Measurements from ENCODE around the gene KLHL36.

The KLHL36 gene

GRCh38 chr16:84648595-84649510, 542 bp downstream of the KLHL36 start:
- DNase-seq, result peak; percentile 62

GRCh38 chr16:84649511-84649861, 1.2 kb downstream of the KLHL36 start:
- no peak for DNase-seq

GRCh38 chr16:84650062-84650991, 2.0 kb downstream of the KLHL36 start:
- no peak for DNase-seq

GRCh38 chr16:84652566-84652965, 4.3 kb downstream of the KLHL36 start:
- DNase-seq, result peak; percentile 30

- no peak for DNase-seq
Observed at GRCh38 chr16:84654238-84654637, 5.9 kb downstream of the KLHL36 start.

GRCh38 chr16:84654998-84655397, 6.7 kb downstream of the KLHL36 start:
- DNase-seq, result no peak

GRCh38 chr16:84656649-84657048, 8.3 kb downstream of the KLHL36 start:
- no peak for DNase-seq

GRCh38 chr16:84657229-84657837, 9.0 kb downstream of the KLHL36 start:
- no peak for DNase-seq

GRCh38 chr16:84658690-84659089, 10.4 kb downstream of the KLHL36 start:
- DNase-seq, result no peak

GRCh38 chr16:84659656-84660300, 11.5 kb downstream of the KLHL36 start:
- no peak for DNase-seq

- no peak for DNase-seq
Observed at GRCh38 chr16:84660973-84661372, 12.7 kb downstream of the KLHL36 start.

GRCh38 chr16:84661418-84662060, 13.2 kb downstream of the KLHL36 start:
- no peak for DNase-seq

GRCh38 chr16:84662471-84662870, 14.2 kb downstream of the KLHL36 start:
- DNase-seq, result no peak

GRCh38 chr16:84663433-84664101, 15.3 kb downstream of the KLHL36 start:
- DNase-seq, result no peak

- no peak for DNase-seq
Observed at GRCh38 chr16:84665359-84665758, 17.0 kb downstream of the KLHL36 start.

- DNase-seq, result no peak
Observed at GRCh38 chr16:84665843-84666242, 17.5 kb downstream of the KLHL36 start.

- DNase-seq, result no peak
Observed at GRCh38 chr16:84667600-84668309, 19.4 kb downstream of the KLHL36 start.

GRCh38 chr16:84670063-84670462, 21.8 kb downstream of the KLHL36 start:
- DNase-seq, result no peak

GRCh38 chr16:84672276-84673202, 24.2 kb downstream of the KLHL36 start:
- DNase-seq, result peak; percentile 93

GRCh38 chr16:84673203-84673535, 24.9 kb downstream of the KLHL36 start:
- no peak for DNase-seq

Measured in stimulated activated CD8-positive, alpha-beta memory T cell treated with anti-CD3 and anti-CD28 coated beads, Interleukin-4, amount 100 ng/mL, for 48 hours (primary cell).